ENCODE measurements around the gene ACAA2.
"Not testable (repeated sequence)": the region's sequence is repeated elsewhere in the genome, so short reads cannot be mapped to it uniquely, and the experiment has no call there.

Gene ACAA2

GRCh38 chr18:49845629-49846360 lies 32.5 kb upstream of the ACAA2 start:
- peak in 4 of 51 donors; percentile 11 to 45 (median 24) for DNase-seq

- no peak for DNase-seq
These were observed 31.6 kb upstream of the ACAA2 start for GRCh38 chr18:49844903-49845302.

- peak in 3 of 51 donors; percentile 8 to 30 (median 22) for DNase-seq
These were observed 30.7 kb upstream of the ACAA2 start for GRCh38 chr18:49843778-49844625.

GRCh38 chr18:49843131-49843530 lies 29.8 kb upstream of the ACAA2 start:
- DNase-seq = no peak

GRCh38 chr18:49842656-49843055 lies 29.3 kb upstream of the ACAA2 start:
- DNase-seq = no peak

GRCh38 chr18:49841236-49842217 lies 28.2 kb upstream of the ACAA2 start:
- DNase-seq = no peak

GRCh38 chr18:49839012-49839411 lies 25.7 kb upstream of the ACAA2 start:
- no peak for DNase-seq

- no peak for DNase-seq
These were observed 25.0 kb upstream of the ACAA2 start for GRCh38 chr18:49838381-49838780.

GRCh38 chr18:49837889-49838288 lies 24.6 kb upstream of the ACAA2 start:
- no peak for DNase-seq

- DNase-seq = not testable (repeated sequence)
These were observed 24.0 kb upstream of the ACAA2 start for GRCh38 chr18:49837316-49837835.

- DNase-seq = no peak
These were observed 22.1 kb upstream of the ACAA2 start for GRCh38 chr18:49835405-49835804.

GRCh38 chr18:49834258-49834657 lies 20.9 kb upstream of the ACAA2 start:
- DNase-seq = no peak

GRCh38 chr18:49833814-49834213 lies 20.5 kb upstream of the ACAA2 start:
- no peak for DNase-seq

GRCh38 chr18:49832221-49832647 lies 18.9 kb upstream of the ACAA2 start:
- no peak for DNase-seq

GRCh38 chr18:49827996-49828395 lies 14.7 kb upstream of the ACAA2 start:
- DNase-seq = no peak

GRCh38 chr18:49819823-49820671 lies 6.7 kb upstream of the ACAA2 start:
- no peak for DNase-seq

- no peak for DNase-seq
These were observed 5.8 kb upstream of the ACAA2 start for GRCh38 chr18:49819071-49819662.

- DNase-seq = no peak
These were observed 4.6 kb upstream of the ACAA2 start for GRCh38 chr18:49817947-49818346.

- no peak for DNase-seq
These were observed 2.6 kb upstream of the ACAA2 start for GRCh38 chr18:49815927-49816326.

GRCh38 chr18:49814147-49814499 lies 790 bp upstream of the ACAA2 start:
- DNase-seq = peak in 25 of 51 donors; percentile 38 to 77 (median 61)
